VCaP (cell line): ENCODE measurements around the gene TNMD.
A peak's percentile ranks its signal among the peaks of the same experiment; 100 is the strongest.

Source experiments
- H3K27ac ChIP-seq: fragments of 450-650 bp; 2 replicates; pipeline ENCODE4 v1.5.1; 2017
- TF ChIP-seq, protein P1 (sequence below): fragments of 450-650 bp; conservative IDR thresholded peaks from 2 replicates; pipeline ENCODE4 v1.5.1; 2017; ENCODE audit warnings: mild to moderate bottlenecking, moderate library complexity

The TNMD gene

DNA sequence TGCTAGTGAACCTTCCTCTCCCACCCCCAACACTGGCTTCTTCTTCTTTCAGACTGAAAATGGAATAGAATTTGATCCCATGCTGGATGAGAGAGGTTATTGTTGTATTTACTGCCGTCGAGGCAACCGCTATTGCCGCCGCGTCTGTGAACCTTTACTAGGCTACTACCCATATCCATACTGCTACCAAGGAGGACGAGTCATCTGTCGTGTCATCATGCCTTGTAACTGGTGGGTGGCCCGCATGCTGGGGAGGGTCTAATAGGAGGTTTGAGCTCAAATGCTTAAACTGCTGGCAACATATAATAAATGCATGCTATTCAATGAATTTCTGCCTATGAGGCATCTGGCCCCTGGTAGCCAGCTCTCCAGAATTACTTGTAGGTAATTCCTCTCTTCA is 14.7 kb downstream of the TNMD start:
- H3K27ac ChIP-seq, result no peak overlapping the region

DNA sequence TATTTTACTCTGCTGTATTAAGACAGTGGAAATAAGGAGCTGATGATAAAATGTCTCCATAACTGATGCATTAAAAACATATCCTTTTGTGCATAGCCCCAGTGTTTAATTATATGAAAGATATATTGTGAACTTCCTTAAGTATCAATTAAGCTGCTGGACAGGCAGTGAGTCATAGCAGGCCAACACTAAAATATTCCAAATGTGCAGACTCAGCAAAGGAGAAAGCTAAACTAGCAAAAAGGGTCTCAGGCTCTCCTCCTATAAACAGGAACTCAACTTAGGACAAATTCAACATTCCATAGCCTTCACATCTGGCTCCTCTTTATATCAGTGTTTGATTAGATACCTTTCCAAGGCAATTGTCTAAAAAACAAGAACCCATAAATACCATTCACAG is 15.6 kb downstream of the TNMD start:
- TF ChIP-seq, protein P1, sequence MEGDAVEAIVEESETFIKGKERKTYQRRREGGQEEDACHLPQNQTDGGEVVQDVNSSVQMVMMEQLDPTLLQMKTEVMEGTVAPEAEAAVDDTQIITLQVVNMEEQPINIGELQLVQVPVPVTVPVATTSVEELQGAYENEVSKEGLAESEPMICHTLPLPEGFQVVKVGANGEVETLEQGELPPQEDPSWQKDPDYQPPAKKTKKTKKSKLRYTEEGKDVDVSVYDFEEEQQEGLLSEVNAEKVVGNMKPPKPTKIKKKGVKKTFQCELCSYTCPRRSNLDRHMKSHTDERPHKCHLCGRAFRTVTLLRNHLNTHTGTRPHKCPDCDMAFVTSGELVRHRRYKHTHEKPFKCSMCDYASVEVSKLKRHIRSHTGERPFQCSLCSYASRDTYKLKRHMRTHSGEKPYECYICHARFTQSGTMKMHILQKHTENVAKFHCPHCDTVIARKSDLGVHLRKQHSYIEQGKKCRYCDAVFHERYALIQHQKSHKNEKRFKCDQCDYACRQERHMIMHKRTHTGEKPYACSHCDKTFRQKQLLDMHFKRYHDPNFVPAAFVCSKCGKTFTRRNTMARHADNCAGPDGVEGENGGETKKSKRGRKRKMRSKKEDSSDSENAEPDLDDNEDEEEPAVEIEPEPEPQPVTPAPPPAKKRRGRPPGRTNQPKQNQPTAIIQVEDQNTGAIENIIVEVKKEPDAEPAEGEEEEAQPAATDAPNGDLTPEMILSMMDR, result no peak
- no peak overlapping the region for H3K27ac ChIP-seq

More for the DNA sequence above, 14.7 kb downstream of the TNMD start:
- TF ChIP-seq, protein P1, result no peak

DNA sequence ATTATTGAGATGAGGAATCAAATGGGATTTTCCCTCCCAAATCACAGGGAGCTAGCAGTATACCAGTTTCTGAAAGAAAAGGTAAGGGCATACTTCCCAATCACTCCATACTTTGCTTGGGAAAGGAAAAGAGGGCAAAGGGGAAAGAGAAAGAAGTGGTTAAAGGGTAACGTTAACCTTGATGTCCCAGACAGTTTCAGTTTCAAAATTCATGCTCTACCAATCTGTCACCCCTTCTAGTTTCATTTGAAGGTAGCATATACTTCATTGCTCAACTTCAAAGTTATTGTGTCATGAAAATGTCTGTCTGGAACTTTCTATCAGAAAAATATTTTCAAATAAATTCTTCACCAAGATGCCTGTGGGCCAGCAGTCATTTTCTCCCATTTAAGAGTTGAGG is 16.0 kb downstream of the TNMD start:
- TF ChIP-seq, protein P1, result no peak
- H3K27ac ChIP-seq, result no peak overlapping the region

DNA sequence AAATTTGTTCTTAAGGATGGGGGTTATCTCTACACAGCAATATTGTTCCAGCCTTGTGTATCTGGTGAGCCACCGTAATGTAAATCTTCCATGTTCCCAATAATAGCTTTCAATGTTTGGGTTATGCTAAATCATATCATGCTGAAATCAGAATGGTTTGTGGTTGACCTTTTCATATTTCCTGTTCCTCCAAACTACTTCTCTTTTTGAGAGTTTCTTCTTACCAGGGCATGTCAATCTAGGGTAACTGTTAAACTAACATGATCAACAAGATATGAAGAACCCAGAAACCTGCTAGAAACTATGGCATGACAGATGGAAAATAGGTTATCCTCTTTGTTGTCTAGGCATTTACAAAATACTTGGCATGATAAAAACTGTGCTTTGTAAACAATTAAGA is 22.0 kb downstream of the TNMD start:
- TF ChIP-seq, protein P1, result no peak
- no peak overlapping the region for H3K27ac ChIP-seq

DNA sequence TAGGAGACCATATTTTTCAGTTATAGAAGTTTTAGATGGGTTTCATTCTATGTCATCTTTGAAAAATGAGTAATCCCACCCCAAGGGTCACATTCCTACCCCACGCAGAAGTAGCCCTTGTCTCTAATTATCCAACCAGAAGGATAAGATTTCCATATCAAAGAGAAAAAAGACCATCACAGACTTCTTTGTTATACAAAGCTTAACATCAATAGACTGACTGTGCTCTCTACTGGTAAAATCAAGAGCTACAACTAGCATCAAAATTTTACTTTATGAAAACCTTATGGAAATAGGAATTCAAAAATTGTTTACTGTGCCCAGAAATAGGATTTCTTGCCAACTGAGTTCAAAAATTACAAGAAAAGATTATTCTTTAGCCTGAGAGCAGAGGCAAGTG is 24.9 kb downstream of the TNMD start:
- TF ChIP-seq, protein P1, result peak; percentile 27
- no peak overlapping the region for H3K27ac ChIP-seq

DNA sequence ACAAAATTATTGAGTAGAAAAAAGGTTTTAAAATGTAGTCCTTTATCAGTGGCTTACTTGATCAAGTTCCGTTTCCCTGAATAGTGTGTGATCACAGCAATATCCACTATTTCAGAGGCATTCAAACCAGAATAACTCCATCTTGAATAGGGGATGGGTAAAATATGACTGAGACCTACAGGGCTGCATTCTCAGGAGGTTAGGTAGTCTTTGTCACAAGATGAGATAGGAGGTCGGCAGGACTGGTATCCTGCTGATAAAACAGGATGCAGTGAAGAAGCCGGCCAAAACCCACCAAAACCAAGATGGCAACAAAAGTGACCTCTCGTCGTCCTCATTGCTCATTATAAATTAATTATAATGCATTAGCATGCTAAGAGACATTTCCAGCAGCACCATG is 27.2 kb downstream of the TNMD start:
- TF ChIP-seq, protein P1, result no peak
- H3K27ac ChIP-seq, result no peak overlapping the region

DNA sequence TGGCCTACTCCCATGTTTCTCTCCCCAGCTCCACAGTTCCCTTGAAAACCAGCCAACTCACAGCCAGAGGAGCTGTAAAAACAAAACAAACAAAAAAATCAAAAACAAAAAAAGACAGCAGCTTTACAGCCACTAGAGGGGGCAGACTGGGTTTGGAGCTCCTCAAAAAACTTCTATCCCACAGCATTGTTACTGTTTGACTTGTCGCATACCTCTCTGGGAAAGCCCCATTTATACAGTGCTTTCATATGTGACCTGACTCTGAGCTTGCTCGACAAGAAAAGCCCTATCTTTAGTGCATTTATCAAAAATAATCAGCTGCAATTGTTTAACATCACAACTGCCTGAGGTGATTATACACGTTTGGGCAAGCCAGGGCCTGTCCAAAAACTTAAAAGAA is 30.3 kb downstream of the TNMD start:
- TF ChIP-seq, protein P1, result peak; percentile 61
- H3K27ac ChIP-seq, result no peak overlapping the region

DNA sequence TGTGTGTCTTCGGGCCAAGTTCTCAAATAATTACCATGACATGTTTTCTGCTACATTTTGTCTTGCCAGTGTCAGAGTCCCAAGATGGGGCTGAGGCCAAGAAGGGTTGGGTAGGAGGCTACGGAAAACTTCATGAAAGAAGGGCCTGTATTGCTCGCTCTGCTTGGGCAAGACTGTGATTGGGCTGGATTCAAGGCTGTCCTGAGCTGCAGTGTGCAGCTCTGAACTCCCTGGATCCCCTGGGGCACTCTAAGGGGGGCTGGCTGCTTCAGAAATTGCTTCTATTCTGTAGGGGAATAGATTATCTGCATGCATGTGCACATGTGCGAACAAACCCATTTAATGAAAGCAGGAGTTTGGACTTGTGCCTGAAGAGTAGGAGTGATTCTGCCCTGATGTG is 38.3 kb downstream of the TNMD start:
- TF ChIP-seq, protein P1, result no peak
- no peak overlapping the region for H3K27ac ChIP-seq
